ENCODE results near the gene TMEM132D. TPM values are rescaled to one million over a fixed set of nuclear protein-coding genes. Genes with fewer than 3 reads are reported as not detected.

Gene TMEM132D
- total and polyA plus RNA-seq, 2 of the 4 experiments (the other 2 are of a cell fraction) = not detected

DNA sequence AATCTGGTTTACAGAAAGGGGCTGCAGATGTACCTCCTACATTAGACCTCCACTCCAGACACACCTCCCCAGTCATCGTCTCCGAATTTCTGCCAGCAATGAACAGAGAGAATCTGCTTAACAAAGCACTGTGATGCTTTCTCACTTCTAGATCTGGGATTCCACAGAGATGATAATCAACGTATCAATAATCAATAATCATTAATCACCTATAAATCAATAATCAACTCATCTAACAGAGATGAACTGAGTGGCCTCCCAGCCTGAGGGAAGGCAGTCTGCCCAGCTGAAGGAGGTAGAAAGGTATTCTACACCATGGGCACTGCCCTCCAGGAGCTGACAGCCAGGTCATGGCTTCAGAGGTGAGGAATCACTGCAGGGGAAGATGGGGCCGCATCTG, 183.2 kb downstream of the TMEM132D start:
- Histone ChIP-seq H4K91ac (ENCODE audit: insufficient read depth, low read depth, low read length) (no peak overlapping the region), H3K23ac (ENCODE audit: low read depth, low read length) (no peak overlapping the region), H3K9me1 (ENCODE audit: insufficient read depth, low read length) (no peaks in the 10 kb centered on the region), H3K9ac (ENCODE audit: low read depth, low read length) (no peak overlapping the region), H2AK9ac (replicated peaks; ENCODE audit: low read depth, low read length, poor library complexity) (no peak overlapping the region), H3K18ac (ENCODE audit: low read depth, low read length) (no peak overlapping the region), H3K56ac (ENCODE audit: extremely low read depth, insufficient read depth, low read length) (no peak overlapping the region), H3K27me3 (ENCODE audit: control insufficient read depth, insufficient read depth, low read length) (no peaks in the 10 kb centered on the region), H2AK5ac (ENCODE audit: low read depth, low read length) (no peak overlapping the region), H2BK15ac (ENCODE audit: low read depth, low read length) (no peak overlapping the region), H3K79me1 (ENCODE audit: low read depth in 1 of 2, low read length in 2 of 2) (no peaks in the 10 kb centered on the region), H2BK20ac (ENCODE audit: low read depth, low read length) (no peak overlapping the region), H2BK5ac (ENCODE audit: low read depth, low read length, poor library complexity, severe bottlenecking) (no peak overlapping the region), H4K20me1 (ENCODE audit: insufficient read depth, low read length) (no peaks in the 10 kb centered on the region), H4K8ac (ENCODE audit: low read depth in 2 of 2, low read length in 2 of 2) (no peak overlapping the region), H3K4me1 (ENCODE audit: control insufficient read depth, insufficient read depth, low read length) (no peaks in the 10 kb centered on the region), H4K5ac (ENCODE audit: low read depth, low read length) (no peak overlapping the region), H3K27ac (ENCODE audit: insufficient read depth, low read length) (no peak overlapping the region), H2AFZ (replicated peaks; ENCODE audit: low read length, poor library complexity) (no peak overlapping the region), H3K14ac (replicated peaks; ENCODE audit: low read depth, low read length) (no peak overlapping the region), H3K4ac (ENCODE audit: low read depth, low read length) (no peak overlapping the region), H3K36me3 (ENCODE audit: control insufficient read depth, insufficient read depth, low read length) (no peaks in the 10 kb centered on the region), H3K4me3 (ENCODE audit: insufficient read depth, low read depth, low read length) (no peak overlapping the region), H3K9me3 (ENCODE audit: control insufficient read depth, insufficient read depth, low read length) (peaks cover 39% of the 10 kb centered on the region), H3K4me2 (ENCODE audit: low read depth, low read length) (no peak overlapping the region), H2BK120ac (ENCODE audit: low read depth, low read length) (no peak overlapping the region)
- TF ChIP-seq CEBPB (IDR thresholded peaks at IDR 0.05; ENCODE audit: low read depth, low read length) (no peak), SMC3 (IDR thresholded peaks at IDR 0.05; ENCODE audit: low read depth, low read length) (no peak), RFX5 (IDR thresholded peaks at IDR 0.05; ENCODE audit: low read depth, low read length) (no peak), POLR2A (IDR thresholded peaks at IDR 0.05; ENCODE audit: low read depth, low read length) (no peak), BHLHE40 (IDR thresholded peaks at IDR 0.05; ENCODE audit: low read depth, low read length) (no peak), MXI1 (IDR thresholded peaks at IDR 0.05; ENCODE audit: borderline replicate concordance, low read depth, low read length) (no peak), MAFK (IDR thresholded peaks at IDR 0.05; ENCODE audit: low read depth, low read length) (no peak), MAZ (IDR thresholded peaks at IDR 0.05; ENCODE audit: borderline replicate concordance, low read depth, low read length) (no peak), CHD1 (IDR thresholded peaks at IDR 0.05; ENCODE audit: low read depth, low read length) (no peak), FOS (IDR thresholded peaks at IDR 0.05; ENCODE audit: low read depth, low read length) (no peak), RCOR1 (IDR thresholded peaks at IDR 0.05; ENCODE audit: insufficient replicate concordance, low read length) (no peak), NFE2L2 (IDR thresholded peaks at IDR 0.05; ENCODE audit: low read depth, low read length) (no peak), RAD21 (IDR thresholded peaks at IDR 0.05; ENCODE audit: low read length) (no peak)
- TF ChIP-seq, protein P1, sequence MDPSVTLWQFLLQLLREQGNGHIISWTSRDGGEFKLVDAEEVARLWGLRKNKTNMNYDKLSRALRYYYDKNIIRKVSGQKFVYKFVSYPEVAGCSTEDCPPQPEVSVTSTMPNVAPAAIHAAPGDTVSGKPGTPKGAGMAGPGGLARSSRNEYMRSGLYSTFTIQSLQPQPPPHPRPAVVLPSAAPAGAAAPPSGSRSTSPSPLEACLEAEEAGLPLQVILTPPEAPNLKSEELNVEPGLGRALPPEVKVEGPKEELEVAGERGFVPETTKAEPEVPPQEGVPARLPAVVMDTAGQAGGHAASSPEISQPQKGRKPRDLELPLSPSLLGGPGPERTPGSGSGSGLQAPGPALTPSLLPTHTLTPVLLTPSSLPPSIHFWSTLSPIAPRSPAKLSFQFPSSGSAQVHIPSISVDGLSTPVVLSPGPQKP (IDR thresholded peaks at IDR 0.05; ENCODE audit: borderline replicate concordance, low read depth, low read length) = no peak
- TF ChIP-seq, protein P2, sequence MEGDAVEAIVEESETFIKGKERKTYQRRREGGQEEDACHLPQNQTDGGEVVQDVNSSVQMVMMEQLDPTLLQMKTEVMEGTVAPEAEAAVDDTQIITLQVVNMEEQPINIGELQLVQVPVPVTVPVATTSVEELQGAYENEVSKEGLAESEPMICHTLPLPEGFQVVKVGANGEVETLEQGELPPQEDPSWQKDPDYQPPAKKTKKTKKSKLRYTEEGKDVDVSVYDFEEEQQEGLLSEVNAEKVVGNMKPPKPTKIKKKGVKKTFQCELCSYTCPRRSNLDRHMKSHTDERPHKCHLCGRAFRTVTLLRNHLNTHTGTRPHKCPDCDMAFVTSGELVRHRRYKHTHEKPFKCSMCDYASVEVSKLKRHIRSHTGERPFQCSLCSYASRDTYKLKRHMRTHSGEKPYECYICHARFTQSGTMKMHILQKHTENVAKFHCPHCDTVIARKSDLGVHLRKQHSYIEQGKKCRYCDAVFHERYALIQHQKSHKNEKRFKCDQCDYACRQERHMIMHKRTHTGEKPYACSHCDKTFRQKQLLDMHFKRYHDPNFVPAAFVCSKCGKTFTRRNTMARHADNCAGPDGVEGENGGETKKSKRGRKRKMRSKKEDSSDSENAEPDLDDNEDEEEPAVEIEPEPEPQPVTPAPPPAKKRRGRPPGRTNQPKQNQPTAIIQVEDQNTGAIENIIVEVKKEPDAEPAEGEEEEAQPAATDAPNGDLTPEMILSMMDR (conservative IDR thresholded peaks at IDR 0.05; ENCODE audit: low read depth, low read length) = no peak
- TF ChIP-seq, protein P3, sequence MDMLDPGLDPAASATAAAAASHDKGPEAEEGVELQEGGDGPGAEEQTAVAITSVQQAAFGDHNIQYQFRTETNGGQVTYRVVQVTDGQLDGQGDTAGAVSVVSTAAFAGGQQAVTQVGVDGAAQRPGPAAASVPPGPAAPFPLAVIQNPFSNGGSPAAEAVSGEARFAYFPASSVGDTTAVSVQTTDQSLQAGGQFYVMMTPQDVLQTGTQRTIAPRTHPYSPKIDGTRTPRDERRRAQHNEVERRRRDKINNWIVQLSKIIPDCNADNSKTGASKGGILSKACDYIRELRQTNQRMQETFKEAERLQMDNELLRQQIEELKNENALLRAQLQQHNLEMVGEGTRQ (IDR thresholded peaks at IDR 0.05; ENCODE audit: low read depth, low read length) = no peak
- dilution Hi-C loops (cut with HindIII; ENCODE audit: low sequenced_read_pairs, unreplicated experiment) = no loop called here
- no TSS peak for BruUV-seq (replicated peaks)
- CTCF ChIA-PET = interaction anchor here (0.6 kb wide), 1 partner anchor 1011 kb away, joined by 3 read pairs; no protein-coding TSS in a partner anchor
- DNase-seq = no peak
- intact Hi-C loops (cut with micrococcal nuclease) = no loop called here
- POLR2A ChIA-PET (ENCODE audit: unreplicated experiment) = no interaction called here
- ATAC-seq (ENCODE audit: low read depth) = no peak
- no CpG with 5 or more reads among the region's 4 CpGs for WGBS, 2 experiments (ENCODE audit: extremely low coverage in 2 of 2, insufficient read length in 1 of 2)
- in situ Hi-C loops (cut with MboI; ENCODE audit: low sequenced_read_pairs) = no loop called here
